SK-N-SH (cell line): Measurements from ENCODE around the gene KCNC3. TPM values are rescaled to one million over a fixed set of nuclear protein-coding genes. Genes with fewer than 3 reads are reported as not detected.

Experiments
- CTCF ChIA-PET: fragments of 300-600, 350-600 bp; formaldehyde crosslinking; extraction: SDS; loops from one replicate; lab custom pipeline; 2021; lab: Yijun Ruan, JAX
- POLR2A ChIA-PET: fragments of 350-600 bp; sonication (Branson Sonifier 250); formaldehyde crosslinking; extraction: SDS; loops from one replicate; lab custom pipeline; 2020; ENCODE audit warnings: antibody characterized with exemption, inconsistent platforms; lab: Yijun Ruan, JAX
- DNase-seq: peaks from one replicate; pipeline ENCODE4 v3.0.0; 2012
- H2AFZ ChIP-seq: fragments of 200-600 bp; sonication (generic); 2 replicates; pipeline ENCODE4 v1.8.1; 2016; ENCODE audit warnings: antibody characterized with exemption, mild to moderate bottlenecking, low read depth
- H3F3A ChIP-seq: fragments of 200-600 bp; sonication (generic); replicated peaks from 2 replicates; pipeline ENCODE3; 2016; ENCODE audit warnings: antibody characterized with exemption, mild to moderate bottlenecking; ENCODE audit not compliant: insufficient read depth
- H3K27ac ChIP-seq, 2 experiments: fragments of 200-500 bp in 1 of 2; fragments of 200-600 bp in 1 of 2; sonication (Bioruptor generic) in 1 of 2; sonication (generic), shearing (Covaris generic) in 1 of 2; 2 replicates each; pipeline versions ENCODE4 v1.5.1 to v1.6.1; 2014 to 2016; ENCODE audit warnings: low read depth in 2 of 2, inconsistent platforms in 1 of 2, low read length in 1 of 2, mild to moderate bottlenecking in 1 of 2, mixed read lengths in 1 of 2
- H3K27me3 ChIP-seq: fragments of 200-600 bp; sonication (generic), shearing (Covaris generic); 2 replicates; pipeline ENCODE4 v1.6.1; 2016; ENCODE audit warnings: mixed run types; ENCODE audit not compliant: insufficient read depth
- H3K36me3 ChIP-seq, 2 experiments: fragments of 200-500 bp in 1 of 2; fragments of 200-600 bp in 1 of 2; sonication (Bioruptor generic) in 1 of 2; sonication (generic) in 1 of 2; replicated peaks in 1 of 2; 2 replicates each; pipeline versions ENCODE3 to v1.5.1; 2014 to 2016; ENCODE audit warnings: low read length in 1 of 2, mild to moderate bottlenecking in 1 of 2; ENCODE audit not compliant: insufficient read depth in 2 of 2, control insufficient read depth in 1 of 2
- H3K4me1 ChIP-seq, 2 experiments: fragments of 200-500 bp in 1 of 2; fragments of 200-600 bp in 1 of 2; sonication (Bioruptor generic) in 1 of 2; sonication (generic), shearing (Covaris generic) in 1 of 2; 2 replicates each; pipeline versions ENCODE4 v1.5.1 to v1.6.1; 2014 to 2016; ENCODE audit warnings: low read depth in 1 of 2, low read length in 1 of 2, mixed run types in 1 of 2; ENCODE audit not compliant: insufficient read depth in 2 of 2, control insufficient read depth in 1 of 2
- H3K4me2 ChIP-seq: fragments of 200-600 bp; sonication (generic), shearing (Covaris generic); 2 replicates; pipeline ENCODE4 v1.6.1; 2017; ENCODE audit warnings: mixed run types
- H3K4me3 ChIP-seq, 2 experiments: fragments of 200-500 bp in 1 of 2; fragments of 200-600 bp in 1 of 2; sonication (Bioruptor generic) in 1 of 2; sonication (generic), shearing (Covaris generic) in 1 of 2; 2 replicates each; pipeline versions ENCODE4 v1.5.1 to v1.8.1; 2014 to 2016; ENCODE audit warnings: low read depth in 2 of 2, inconsistent platforms in 1 of 2, low read length in 1 of 2, mild to moderate bottlenecking in 1 of 2, mixed read lengths in 1 of 2, moderate library complexity in 1 of 2
- H3K79me2 ChIP-seq: fragments of 200-600 bp; sonication (generic); 2 replicates; pipeline ENCODE4 v1.8.1; 2017; ENCODE audit warnings: mild to moderate bottlenecking; ENCODE audit not compliant: insufficient read depth
- H3K9ac ChIP-seq: fragments of 200-600 bp; sonication (generic); 2 replicates; pipeline ENCODE4 v1.6.1; 2017; ENCODE audit warnings: mixed run types
- H3K9me2 ChIP-seq: fragments of 200-600 bp; sonication (generic); 2 replicates; pipeline ENCODE4 v1.6.1; 2017; ENCODE audit warnings: mixed run types
- H3K9me3 ChIP-seq: fragments of 200-600 bp; sonication (generic); 2 replicates; pipeline ENCODE4 v1.6.1; 2017; ENCODE audit warnings: mixed run types, mild to moderate bottlenecking, moderate library complexity
- H4K20me1 ChIP-seq: fragments of 200-600 bp; sonication (generic); 2 replicates; pipeline ENCODE4 v1.6.1; 2017; ENCODE audit warnings: mild to moderate bottlenecking, mixed run types; ENCODE audit not compliant: insufficient read depth
- CHD2 ChIP-seq: fragments of 150-350 bp; IDR thresholded peaks from 2 replicates; pipeline ENCODE4 v1.6.1; 2018; ENCODE audit warnings: low read length; ENCODE audit not compliant: partially characterized antibody
- EZH2phosphoT487 ChIP-seq: fragments of 200-600 bp; sonication (generic); IDR thresholded peaks from 2 replicates; pipeline ENCODE4 v1.6.1; 2017; ENCODE audit warnings: low read depth, mixed run types, mild to moderate bottlenecking, antibody characterized with exemption, moderate library complexity, borderline replicate concordance
- FOXM1 ChIP-seq: IDR thresholded peaks from 2 replicates; pipeline ENCODE4 v1.4.0; 2012; ENCODE audit warnings: low read depth, mild to moderate bottlenecking
- JUND ChIP-seq: IDR thresholded peaks from 2 replicates; pipeline ENCODE4 v1.4.0; 2012
- MEF2A ChIP-seq: IDR thresholded peaks from 2 replicates; pipeline ENCODE4 v1.4.0; 2012; ENCODE audit warnings: low read depth, borderline replicate concordance
- MXI1 ChIP-seq: IDR thresholded peaks from 2 replicates; pipeline ENCODE4 v1.6.1; 2012; ENCODE audit warnings: mild to moderate bottlenecking, low read depth, low read length, improper control_type of control experiment
- NRF1 ChIP-seq: IDR thresholded peaks from 2 replicates; pipeline ENCODE4 v1.6.1; 2012; ENCODE audit warnings: low read depth, mild to moderate bottlenecking, low read length
- POLR2AphosphoS5 ChIP-seq: IDR thresholded peaks from 2 replicates; pipeline ENCODE4 v1.6.1; 2012; ENCODE audit warnings: low read depth, low read length
- RCOR1 ChIP-seq: fragments of 150-350 bp; IDR thresholded peaks from 2 replicates; pipeline ENCODE4 v1.6.1; 2017; ENCODE audit warnings: antibody characterized with exemption, low read length
- RFX5 ChIP-seq: IDR thresholded peaks from 2 replicates; pipeline ENCODE4 v1.6.1; 2012; ENCODE audit warnings: mild to moderate bottlenecking, improper control_type of control experiment, low read length
- SMC3 ChIP-seq: IDR thresholded peaks from 2 replicates; pipeline ENCODE4 v1.6.1; 2012; ENCODE audit warnings: low read depth, low read length, improper control_type of control experiment
- TCF12 ChIP-seq: IDR thresholded peaks from 2 replicates; pipeline ENCODE4 v1.4.0; 2012
- TEAD4 ChIP-seq: IDR thresholded peaks from 2 replicates; pipeline ENCODE4 v1.4.0; 2012; ENCODE audit warnings: mild to moderate bottlenecking, borderline replicate concordance; ENCODE audit not compliant: insufficient read depth
- WGBS: methylation state at CpG from one replicate; pipeline ENCODE4 v1.1.6; 2017; ENCODE audit warnings: low lambda C conversion rate; 5-methylcytosine and 5-hydroxymethylcytosine counted together
- polyA plus RNA-seq, 3 experiments: library from polyadenylated mRNA; depleted of rRNA; stranded (reverse); fragments of >200 nt; gene quantifications; 2 replicates each; pipeline ENCODE4 v1.2.3, GENCODE V29; 2012
- TF ChIP-seq, protein P1 (sequence below): fragments of 200-600 bp; sonication (generic); IDR thresholded peaks from 2 replicates; pipeline ENCODE4 v1.6.1; 2017; ENCODE audit warnings: antibody characterized with exemption, mild to moderate bottlenecking, moderate library complexity
- TF ChIP-seq, protein P2 (sequence below): IDR thresholded peaks from 2 replicates; pipeline ENCODE4 v1.4.0; 2012; ENCODE audit warnings: low read depth, borderline replicate concordance
- TF ChIP-seq, protein P3 (sequence below): IDR thresholded peaks from 2 replicates; pipeline ENCODE4; 2012
- TF ChIP-seq, protein P4 (sequence below): IDR thresholded peaks from 2 replicates; pipeline ENCODE4 v1.4.0; 2012; ENCODE audit warnings: low read depth, borderline replicate concordance

Gene KCNC3
- polyA plus RNA-seq, 1 of the 3 experiments (the other 2 are of a cell fraction) = 0.30 TPM

DNA sequence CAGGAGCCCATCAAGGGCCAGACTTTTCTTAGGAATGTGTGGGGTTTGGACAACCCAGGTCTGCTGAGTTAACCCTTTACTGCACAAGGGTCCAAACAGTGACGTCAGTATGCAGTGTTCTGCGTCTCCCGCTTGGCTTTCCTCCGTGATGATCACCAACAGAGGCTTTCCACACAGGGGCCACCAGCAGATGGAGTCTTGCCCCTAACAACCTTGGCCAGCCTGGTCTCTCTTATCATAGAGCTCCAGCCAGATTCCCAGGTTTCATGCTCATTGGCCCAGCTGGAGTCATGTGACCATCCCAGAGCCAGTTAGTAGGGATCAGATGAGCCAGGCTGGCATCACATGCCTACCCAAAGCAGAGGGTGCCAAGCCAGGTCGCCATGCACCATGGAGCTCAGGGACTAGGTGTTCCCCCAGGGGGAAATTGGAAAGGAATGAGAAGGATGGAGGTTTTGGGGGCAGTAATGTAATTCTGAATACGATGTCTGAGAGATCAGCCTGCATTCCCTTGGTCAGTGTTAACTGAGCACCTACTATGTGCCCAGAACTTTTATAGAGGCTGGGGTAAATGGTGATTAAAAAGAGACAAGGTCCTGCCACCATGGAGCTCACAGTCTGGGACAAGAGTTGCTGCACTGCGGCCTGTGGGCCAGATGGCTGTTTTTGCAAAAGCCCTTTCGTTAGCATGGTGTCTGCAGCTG is 64.5 kb downstream of the KCNC3 start:
- no peak overlapping the region for H3K27ac ChIP-seq
- TF ChIP-seq SMC3 (no peak), RFX5 (no peak), TCF12 (no peak), EZH2phosphoT487 (no peak), RCOR1 (no peak), POLR2AphosphoS5 (no peak), TEAD4 (no peak), MEF2A (no peak), MXI1 (no peak), JUND (no peak)
- TF ChIP-seq, protein P1, sequence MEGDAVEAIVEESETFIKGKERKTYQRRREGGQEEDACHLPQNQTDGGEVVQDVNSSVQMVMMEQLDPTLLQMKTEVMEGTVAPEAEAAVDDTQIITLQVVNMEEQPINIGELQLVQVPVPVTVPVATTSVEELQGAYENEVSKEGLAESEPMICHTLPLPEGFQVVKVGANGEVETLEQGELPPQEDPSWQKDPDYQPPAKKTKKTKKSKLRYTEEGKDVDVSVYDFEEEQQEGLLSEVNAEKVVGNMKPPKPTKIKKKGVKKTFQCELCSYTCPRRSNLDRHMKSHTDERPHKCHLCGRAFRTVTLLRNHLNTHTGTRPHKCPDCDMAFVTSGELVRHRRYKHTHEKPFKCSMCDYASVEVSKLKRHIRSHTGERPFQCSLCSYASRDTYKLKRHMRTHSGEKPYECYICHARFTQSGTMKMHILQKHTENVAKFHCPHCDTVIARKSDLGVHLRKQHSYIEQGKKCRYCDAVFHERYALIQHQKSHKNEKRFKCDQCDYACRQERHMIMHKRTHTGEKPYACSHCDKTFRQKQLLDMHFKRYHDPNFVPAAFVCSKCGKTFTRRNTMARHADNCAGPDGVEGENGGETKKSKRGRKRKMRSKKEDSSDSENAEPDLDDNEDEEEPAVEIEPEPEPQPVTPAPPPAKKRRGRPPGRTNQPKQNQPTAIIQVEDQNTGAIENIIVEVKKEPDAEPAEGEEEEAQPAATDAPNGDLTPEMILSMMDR = peak; percentile 7; the same call in 1 of the 2 replicates
- TF ChIP-seq, protein P2, sequence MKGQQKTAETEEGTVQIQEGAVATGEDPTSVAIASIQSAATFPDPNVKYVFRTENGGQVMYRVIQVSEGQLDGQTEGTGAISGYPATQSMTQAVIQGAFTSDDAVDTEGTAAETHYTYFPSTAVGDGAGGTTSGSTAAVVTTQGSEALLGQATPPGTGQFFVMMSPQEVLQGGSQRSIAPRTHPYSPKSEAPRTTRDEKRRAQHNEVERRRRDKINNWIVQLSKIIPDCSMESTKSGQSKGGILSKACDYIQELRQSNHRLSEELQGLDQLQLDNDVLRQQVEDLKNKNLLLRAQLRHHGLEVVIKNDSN = peak; percentile 31; the same call in 1 of the 2 replicates
- TF ChIP-seq, protein P3, sequence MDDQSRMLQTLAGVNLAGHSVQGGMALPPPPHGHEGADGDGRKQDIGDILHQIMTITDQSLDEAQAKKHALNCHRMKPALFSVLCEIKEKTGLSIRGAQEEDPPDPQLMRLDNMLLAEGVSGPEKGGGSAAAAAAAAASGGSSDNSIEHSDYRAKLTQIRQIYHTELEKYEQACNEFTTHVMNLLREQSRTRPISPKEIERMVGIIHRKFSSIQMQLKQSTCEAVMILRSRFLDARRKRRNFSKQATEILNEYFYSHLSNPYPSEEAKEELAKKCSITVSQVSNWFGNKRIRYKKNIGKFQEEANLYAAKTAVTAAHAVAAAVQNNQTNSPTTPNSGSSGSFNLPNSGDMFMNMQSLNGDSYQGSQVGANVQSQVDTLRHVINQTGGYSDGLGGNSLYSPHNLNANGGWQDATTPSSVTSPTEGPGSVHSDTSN = no peak
- CTCF ChIA-PET = interaction anchor here (0.6 to 2.1 kb wide), 3 partner anchors 12 to 48 kb away, joined by 3 to 8 read pairs (median 6); no protein-coding TSS in a partner anchor

DNA sequence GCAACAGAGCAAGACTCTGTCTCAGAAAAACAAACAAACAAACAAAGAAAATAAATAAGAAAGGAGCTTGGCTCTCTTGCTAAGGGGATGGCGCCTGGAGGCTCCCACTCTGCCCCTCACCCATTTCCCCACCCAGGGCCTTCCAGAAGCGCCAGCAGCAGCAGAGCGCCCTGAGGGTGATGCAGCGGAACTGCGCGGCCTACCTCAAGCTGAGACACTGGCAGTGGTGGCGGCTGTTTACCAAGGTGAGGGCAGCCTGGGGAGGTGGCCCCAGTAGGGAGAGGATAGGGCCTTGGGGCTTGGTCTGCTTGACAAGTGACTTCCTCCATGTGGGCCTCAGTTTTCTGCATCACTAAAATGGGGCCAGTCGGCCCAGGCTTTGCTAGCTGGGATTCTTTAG is 66.0 kb downstream of the KCNC3 start:
- Histone ChIP-seq H4K20me1 (no peaks in the 10 kb centered on the region), H3K36me3 (no peaks in the 10 kb centered on the region), H3K9me3 (no peaks in the 10 kb centered on the region), H3K4me3 (no peak overlapping the region), H3F3A (no peaks in the 10 kb centered on the region), H3K27me3 (peaks cover 23% of the 10 kb centered on the region), H3K9me2 (no peaks in the 10 kb centered on the region), H3K9ac (no peak overlapping the region), H3K79me2 (no peaks in the 10 kb centered on the region), H3K4me2 (no peak overlapping the region), H2AFZ (no peak overlapping the region), H3K4me1 (no peaks in the 10 kb centered on the region), H3K27ac (no peak overlapping the region)
- ChIA-PET POLR2A (no interaction called here), CTCF (interaction anchor here (0.8 to 1.5 kb wide), 6 partner anchors 8 to 65 kb away, joined by 3 to 6 read pairs (median 3); no protein-coding TSS in a partner anchor)
- 64% methylated on average over 5 of the region's 8 CpGs for WGBS
- no peak for DNase-seq
- TF ChIP-seq, protein P4, sequence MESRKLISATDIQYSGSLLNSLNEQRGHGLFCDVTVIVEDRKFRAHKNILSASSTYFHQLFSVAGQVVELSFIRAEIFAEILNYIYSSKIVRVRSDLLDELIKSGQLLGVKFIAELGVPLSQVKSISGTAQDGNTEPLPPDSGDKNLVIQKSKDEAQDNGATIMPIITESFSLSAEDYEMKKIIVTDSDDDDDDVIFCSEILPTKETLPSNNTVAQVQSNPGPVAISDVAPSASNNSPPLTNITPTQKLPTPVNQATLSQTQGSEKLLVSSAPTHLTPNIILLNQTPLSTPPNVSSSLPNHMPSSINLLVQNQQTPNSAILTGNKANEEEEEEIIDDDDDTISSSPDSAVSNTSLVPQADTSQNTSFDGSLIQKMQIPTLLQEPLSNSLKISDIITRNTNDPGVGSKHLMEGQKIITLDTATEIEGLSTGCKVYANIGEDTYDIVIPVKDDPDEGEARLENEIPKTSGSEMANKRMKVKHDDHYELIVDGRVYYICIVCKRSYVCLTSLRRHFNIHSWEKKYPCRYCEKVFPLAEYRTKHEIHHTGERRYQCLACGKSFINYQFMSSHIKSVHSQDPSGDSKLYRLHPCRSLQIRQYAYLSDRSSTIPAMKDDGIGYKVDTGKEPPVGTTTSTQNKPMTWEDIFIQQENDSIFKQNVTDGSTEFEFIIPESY = no peak
- no peak for TF ChIP-seq NRF1
- TF ChIP-seq FOXM1 = no peak
- no peak for TF ChIP-seq CHD2

More for the DNA sequence above, 64.5 kb downstream of the KCNC3 start:
- DNase-seq = no peak
- H3K79me2 ChIP-seq = no peaks in the 10 kb centered on the region
- POLR2A ChIA-PET = no interaction called here
- H3K36me3 ChIP-seq = no peaks in the 10 kb centered on the region
- no peaks in the 10 kb centered on the region for H3K9me2 ChIP-seq
- no peaks in the 10 kb centered on the region for H3K9me3 ChIP-seq
- H3K4me3 ChIP-seq = no peak overlapping the region
- WGBS = 34% methylated on average over 8 of the region's 8 CpGs
- no peak overlapping the region for H3K9ac ChIP-seq
- H3K27me3 ChIP-seq = peaks cover 37% of the 10 kb centered on the region
- no peak overlapping the region for H2AFZ ChIP-seq
- no peaks in the 10 kb centered on the region for H4K20me1 ChIP-seq
- no peaks in the 10 kb centered on the region for H3K4me1 ChIP-seq
- H3K4me2 ChIP-seq = no peak overlapping the region
- H3F3A ChIP-seq = no peaks in the 10 kb centered on the region
